Caco-2 (cell line): ENCODE measurements around the gene UST. TPM values are rescaled to one million over a fixed set of nuclear protein-coding genes. Genes with fewer than 3 reads are reported as not detected.

Source experiments
- BruUV-seq: library from RNA; stranded (reverse); fragments of 400-500 nt; replicated peaks from 2 replicates; lab custom pipeline; 2021; lab: Mats Ljungman, UMichigan
- CTCF ChIA-PET: fragments of 300-600 bp; sonication (Branson Sonifier 250); formaldehyde crosslinking; loops from one replicate; lab custom pipeline; 2022; ENCODE audit warnings: antibody characterized with exemption; lab: Charles Lee
- POLR2A ChIA-PET: fragments of 300-600 bp; sonication (Branson Sonifier 250); formaldehyde crosslinking; loops from one replicate; lab custom pipeline; 2022; ENCODE audit warnings: antibody characterized with exemption; lab: Charles Lee
- DNase-seq, 2 experiments: peaks; one replicate each; pipeline versions ENCODE4 v3.0.0 to v3.0.0-alpha.2; 2020 to 2022
- H3K27me3 ChIP-seq: replicated peaks from 2 replicates; pipeline ENCODE4 v1.6.0; 2011; ENCODE audit warnings: low read length; ENCODE audit not compliant: control insufficient read depth, insufficient read depth
- H3K36me3 ChIP-seq: 2 replicates; pipeline ENCODE4 v1.5.1; 2011; ENCODE audit warnings: low read length; ENCODE audit not compliant: control insufficient read depth, insufficient read depth
- H3K4me1 ChIP-seq: fragments of 250-450 bp; sonication (Bioruptor Pico); 2 replicates; pipeline ENCODE4 v1.5.1; 2020; ENCODE audit warnings: mild to moderate bottlenecking
- H3K4me3 ChIP-seq: 2 replicates; pipeline ENCODE4 v1.5.1; 2011; ENCODE audit warnings: low read depth, mild to moderate bottlenecking, control low read depth, low read length
- H3K9me3 ChIP-seq: fragments of 250-450 bp; sonication (Bioruptor Pico); 2 replicates; pipeline ENCODE4 v1.5.1; 2020; ENCODE audit warnings: mild to moderate bottlenecking, moderate library complexity
- H3K27ac Mint-ChIP-seq: one replicate; pipeline ENCODE4 v1.8.0; 2022; ENCODE audit warnings: mixed read lengths; ENCODE audit not compliant: unreplicated experiment
- H3K27me3 Mint-ChIP-seq: one replicate; pipeline ENCODE4 v1.8.0; 2022; ENCODE audit warnings: mixed read lengths; ENCODE audit not compliant: insufficient read depth, unreplicated experiment
- H3K36me3 Mint-ChIP-seq: one replicate; pipeline ENCODE4 v1.8.0; 2022; ENCODE audit warnings: mild to moderate bottlenecking, mixed read lengths; ENCODE audit not compliant: insufficient read depth, unreplicated experiment
- H3K4me1 Mint-ChIP-seq: one replicate; pipeline ENCODE4 v1.8.0; 2022; ENCODE audit warnings: low read depth, mixed read lengths; ENCODE audit not compliant: unreplicated experiment
- H3K4me3 Mint-ChIP-seq: one replicate; pipeline ENCODE4 v1.8.0; 2022; ENCODE audit warnings: mild to moderate bottlenecking, moderate library complexity, mixed read lengths; ENCODE audit not compliant: unreplicated experiment
- H3K9me3 Mint-ChIP-seq: one replicate; pipeline ENCODE4 v1.8.0; 2022; ENCODE audit warnings: mixed read lengths; ENCODE audit not compliant: unreplicated experiment
- intact Hi-C: fragments of 100-400 bp; cut with micrococcal nuclease; formaldehyde crosslinking; loops from one replicate; pipeline ENCODE4 v1.10.0; 2022; ENCODE audit not compliant: unreplicated experiment
- total RNA-seq: library from RNA; stranded (reverse); gene quantifications from 2 replicates; pipeline ENCODE4 v1.2.3, GENCODE V29; 2022
- TF ChIP-seq, protein P1 (sequence below), 2 experiments: fragments of 200-600 bp in 1 of 2; IDR thresholded peaks; 1 replicate in 1 of 2; 2 replicates in 1 of 2; pipeline versions ENCODE4 v1.5.1 to v1.8.0; 2011 to 2022; ENCODE audit warnings: antibody characterized with exemption in 1 of 2, control low read depth in 1 of 2, inconsistent platforms in 1 of 2, low read depth in 1 of 2, low read length in 1 of 2, mild to moderate bottlenecking in 1 of 2, moderate library complexity in 1 of 2; ENCODE audit not compliant: insufficient read depth in 1 of 2, severe bottlenecking in 1 of 2, unreplicated experiment in 1 of 2

Gene UST
- total RNA-seq, 1 experiment from 2014 or later, result not detected

GRCh38 chr6:149031859-149032598 is 285.2 kb downstream of the UST start:
- no TSS peak for BruUV-seq
- no peak overlapping the region for H3K27ac Mint-ChIP-seq
- DNase-seq, result no peak

DNA sequence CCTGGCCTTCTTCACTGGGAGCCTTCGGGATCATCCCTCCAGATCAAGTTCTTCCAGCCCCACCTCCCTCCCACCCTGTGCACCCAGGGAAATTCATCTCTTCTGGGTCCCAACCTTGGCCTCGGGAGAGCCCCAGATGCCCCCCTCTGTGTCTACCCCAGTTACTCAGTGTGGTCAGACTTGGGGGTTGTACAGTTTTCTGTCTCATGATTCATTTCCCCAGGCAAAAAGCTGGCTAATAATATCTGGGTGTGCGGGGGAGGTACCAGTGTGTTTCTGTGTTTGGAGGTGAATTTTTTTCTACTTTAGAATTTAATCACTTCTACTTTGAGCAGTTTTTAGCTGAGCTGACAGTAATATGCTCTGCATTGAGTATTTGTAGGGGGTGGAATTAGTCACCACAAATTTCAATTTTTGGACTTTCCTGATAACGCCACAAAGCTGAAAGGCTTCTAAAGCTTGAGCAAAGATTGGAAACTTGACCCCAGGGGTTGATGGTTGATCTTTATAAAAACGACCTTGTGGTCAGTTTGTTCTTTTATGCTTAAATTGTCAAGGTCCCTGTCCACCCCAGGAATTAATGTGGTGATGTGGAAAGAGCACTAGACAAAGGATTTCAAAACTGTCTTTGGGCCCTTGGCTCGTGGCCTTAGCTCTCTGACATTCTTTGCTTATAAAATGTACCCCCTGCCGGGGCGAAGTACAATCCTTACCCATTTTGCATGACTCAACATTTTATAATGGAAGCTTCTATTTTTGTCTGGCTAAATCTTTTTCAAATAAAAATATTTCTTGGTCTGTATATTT is 286.0 kb downstream of the UST start:
- TF ChIP-seq, protein P1, sequence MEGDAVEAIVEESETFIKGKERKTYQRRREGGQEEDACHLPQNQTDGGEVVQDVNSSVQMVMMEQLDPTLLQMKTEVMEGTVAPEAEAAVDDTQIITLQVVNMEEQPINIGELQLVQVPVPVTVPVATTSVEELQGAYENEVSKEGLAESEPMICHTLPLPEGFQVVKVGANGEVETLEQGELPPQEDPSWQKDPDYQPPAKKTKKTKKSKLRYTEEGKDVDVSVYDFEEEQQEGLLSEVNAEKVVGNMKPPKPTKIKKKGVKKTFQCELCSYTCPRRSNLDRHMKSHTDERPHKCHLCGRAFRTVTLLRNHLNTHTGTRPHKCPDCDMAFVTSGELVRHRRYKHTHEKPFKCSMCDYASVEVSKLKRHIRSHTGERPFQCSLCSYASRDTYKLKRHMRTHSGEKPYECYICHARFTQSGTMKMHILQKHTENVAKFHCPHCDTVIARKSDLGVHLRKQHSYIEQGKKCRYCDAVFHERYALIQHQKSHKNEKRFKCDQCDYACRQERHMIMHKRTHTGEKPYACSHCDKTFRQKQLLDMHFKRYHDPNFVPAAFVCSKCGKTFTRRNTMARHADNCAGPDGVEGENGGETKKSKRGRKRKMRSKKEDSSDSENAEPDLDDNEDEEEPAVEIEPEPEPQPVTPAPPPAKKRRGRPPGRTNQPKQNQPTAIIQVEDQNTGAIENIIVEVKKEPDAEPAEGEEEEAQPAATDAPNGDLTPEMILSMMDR (IDR thresholded peaks at IDR 0.05; ENCODE audit: insufficient read depth in 1 of 2, low read depth in 1 of 2, low read length in 1 of 2, severe bottlenecking in 1 of 2, unreplicated experiment in 1 of 2), result no peak
- H3K4me1 ChIP-seq, result no peaks in the 10 kb centered on the region
- H3K4me3 ChIP-seq, result no peak overlapping the region
- Mint-ChIP-seq H3K4me1 (peaks cover 6% of the 10 kb centered on the region), H3K9me3 (no peaks in the 10 kb centered on the region), H3K27ac (no peak overlapping the region), H3K4me3 (no peak overlapping the region), H3K27me3 (no peaks in the 10 kb centered on the region), H3K36me3 (no peaks in the 10 kb centered on the region)
- ChIA-PET POLR2A (no interaction called here), CTCF (interaction anchor here (1.0 to 1.8 kb wide), 2 partner anchors 49 to 399 kb away, joined by 5 to 6 read pairs; no protein-coding TSS in a partner anchor)
- no TSS peak for BruUV-seq
- no peaks in the 10 kb centered on the region for H3K36me3 ChIP-seq
- H3K27me3 ChIP-seq, result no peaks in the 10 kb centered on the region
- DNase-seq, result no peak
- intact Hi-C loops, result no loop called here
- H3K9me3 ChIP-seq, result no peaks in the 10 kb centered on the region

More at GRCh38 chr6:149031859-149032598, 285.2 kb downstream of the UST start:
- Histone ChIP-seq H3K27me3 (no peaks in the 10 kb centered on the region), H3K9me3 (no peaks in the 10 kb centered on the region), H3K36me3 (no peaks in the 10 kb centered on the region), H3K4me1 (no peaks in the 10 kb centered on the region), H3K4me3 (no peak overlapping the region)
- H3K27me3 Mint-ChIP-seq, result no peaks in the 10 kb centered on the region
- CTCF ChIA-PET, result interaction anchor here (0.6 kb wide), 1 partner anchor 453 kb away, joined by 3 read pairs; the partner anchor contains the start of gene ZC3H12D
- no peak overlapping the region for H3K4me3 Mint-ChIP-seq
- no peaks in the 10 kb centered on the region for H3K36me3 Mint-ChIP-seq
- POLR2A ChIA-PET, result no interaction called here
- no peaks in the 10 kb centered on the region for H3K9me3 Mint-ChIP-seq
- intact Hi-C loops, result no loop called here
- H3K4me1 Mint-ChIP-seq, result peaks cover 6% of the 10 kb centered on the region
- TF ChIP-seq, protein P1 (IDR thresholded peaks at IDR 0.05; ENCODE audit: insufficient read depth in 1 of 2, low read depth in 1 of 2, low read length in 1 of 2, severe bottlenecking in 1 of 2, unreplicated experiment in 1 of 2), result no peak

DNA sequence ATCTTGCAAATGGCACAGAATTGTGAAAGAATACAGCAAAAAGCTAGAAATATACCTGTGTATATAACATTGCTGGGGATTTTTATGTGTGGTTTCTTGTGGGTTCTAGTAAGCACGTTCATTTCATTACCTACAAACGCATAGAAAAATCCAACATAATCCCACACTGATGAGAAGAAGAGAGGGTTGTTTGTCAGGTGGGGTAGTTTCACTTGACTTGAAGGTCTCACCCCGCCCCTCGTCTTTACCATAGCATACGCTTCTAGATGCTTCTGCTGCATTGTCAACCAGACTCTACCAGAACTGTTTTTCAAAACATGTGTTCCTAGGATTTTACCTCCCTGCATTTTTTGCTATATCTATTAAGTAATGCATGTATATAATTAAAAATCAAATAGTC is 286.6 kb downstream of the UST start:
- Histone ChIP-seq H3K27me3 (no peaks in the 10 kb centered on the region), H3K9me3 (no peaks in the 10 kb centered on the region), H3K4me1 (no peaks in the 10 kb centered on the region), H3K4me3 (no peak overlapping the region), H3K36me3 (no peaks in the 10 kb centered on the region)
- peaks cover 6% of the 10 kb centered on the region for H3K4me1 Mint-ChIP-seq
- intact Hi-C loops, result no loop called here
- ChIA-PET POLR2A (no interaction called here), CTCF (interaction anchor here (1.0 to 1.8 kb wide), 2 partner anchors 49 to 399 kb away, joined by 5 to 6 read pairs; no protein-coding TSS in a partner anchor)
- DNase-seq, result no peak
- TF ChIP-seq, protein P1 (IDR thresholded peaks at IDR 0.05; ENCODE audit: insufficient read depth in 1 of 2, low read depth in 1 of 2, low read length in 1 of 2, severe bottlenecking in 1 of 2, unreplicated experiment in 1 of 2), result no peak
- no peak overlapping the region for H3K27ac Mint-ChIP-seq
- H3K27me3 Mint-ChIP-seq, result no peaks in the 10 kb centered on the region
- no peak overlapping the region for H3K4me3 Mint-ChIP-seq
- no peaks in the 10 kb centered on the region for H3K9me3 Mint-ChIP-seq
- BruUV-seq, result no TSS peak
- no peaks in the 10 kb centered on the region for H3K36me3 Mint-ChIP-seq
